HG03045 (cell line): ENCODE results near the gene BCKDHB.

Experiments used
- ATAC-seq: cut with Tn5 transposase; IDR thresholded peaks from one replicate; pipeline ENCODE4 v1.9.1; 2021; ENCODE audit warnings: mild to moderate bottlenecking, moderate library complexity; ENCODE audit not compliant: unreplicated experiment

The BCKDHB gene

GRCh38 chr6:80325742-80326141 is 219.3 kb downstream of the BCKDHB start:
- no peak for ATAC-seq

- ATAC-seq: no peak
Measured at GRCh38 chr6:80328652-80329051, 222.2 kb downstream of the BCKDHB start.

GRCh38 chr6:80329496-80329895 is 223.0 kb downstream of the BCKDHB start:
- no peak for ATAC-seq

- ATAC-seq: no peak
Measured at GRCh38 chr6:80330961-80331360, 224.5 kb downstream of the BCKDHB start.

GRCh38 chr6:80331522-80331921 is 225.1 kb downstream of the BCKDHB start:
- no peak for ATAC-seq

GRCh38 chr6:80331974-80332373 is 225.5 kb downstream of the BCKDHB start:
- ATAC-seq: no peak

GRCh38 chr6:80333342-80333741 is 226.9 kb downstream of the BCKDHB start:
- ATAC-seq: no peak

GRCh38 chr6:80335121-80335531 is 228.7 kb downstream of the BCKDHB start:
- ATAC-seq: no peak

- ATAC-seq: no peak
Measured at GRCh38 chr6:80336911-80337310, 230.4 kb downstream of the BCKDHB start.

GRCh38 chr6:80338201-80338836 is 231.8 kb downstream of the BCKDHB start:
- no peak for ATAC-seq

GRCh38 chr6:80339421-80339820 is 232.9 kb downstream of the BCKDHB start:
- ATAC-seq: no peak

- no peak for ATAC-seq
Measured at GRCh38 chr6:80340280-80340679, 233.8 kb downstream of the BCKDHB start.

- no peak for ATAC-seq
Measured at GRCh38 chr6:80340686-80341085, 234.2 kb downstream of the BCKDHB start.

- no peak for ATAC-seq
Measured at GRCh38 chr6:80341330-80341729, 234.9 kb downstream of the BCKDHB start.

- no peak for ATAC-seq
Measured at GRCh38 chr6:80343511-80343910, 237.0 kb downstream of the BCKDHB start.

- ATAC-seq: no peak
Measured at GRCh38 chr6:80347101-80347500, 240.6 kb downstream of the BCKDHB start.

GRCh38 chr6:80348263-80348662 is 241.8 kb downstream of the BCKDHB start:
- no peak for ATAC-seq

- ATAC-seq: no peak
Measured at GRCh38 chr6:80356000-80356399, 249.5 kb downstream of the BCKDHB start.

- ATAC-seq: no peak
Measured at GRCh38 chr6:80356545-80356944, 250.1 kb downstream of the BCKDHB start.

- no peak for ATAC-seq
Measured at GRCh38 chr6:80357081-80357480, 250.6 kb downstream of the BCKDHB start.

GRCh38 chr6:80357674-80358073 is 251.2 kb downstream of the BCKDHB start:
- no peak for ATAC-seq

- ATAC-seq: no peak
Measured at GRCh38 chr6:80363501-80364122, 257.1 kb downstream of the BCKDHB start.

GRCh38 chr6:80364149-80364548 is 257.7 kb downstream of the BCKDHB start:
- ATAC-seq: no peak
